Measurements from ENCODE around the gene ACE.

Gene ACE

DNA sequence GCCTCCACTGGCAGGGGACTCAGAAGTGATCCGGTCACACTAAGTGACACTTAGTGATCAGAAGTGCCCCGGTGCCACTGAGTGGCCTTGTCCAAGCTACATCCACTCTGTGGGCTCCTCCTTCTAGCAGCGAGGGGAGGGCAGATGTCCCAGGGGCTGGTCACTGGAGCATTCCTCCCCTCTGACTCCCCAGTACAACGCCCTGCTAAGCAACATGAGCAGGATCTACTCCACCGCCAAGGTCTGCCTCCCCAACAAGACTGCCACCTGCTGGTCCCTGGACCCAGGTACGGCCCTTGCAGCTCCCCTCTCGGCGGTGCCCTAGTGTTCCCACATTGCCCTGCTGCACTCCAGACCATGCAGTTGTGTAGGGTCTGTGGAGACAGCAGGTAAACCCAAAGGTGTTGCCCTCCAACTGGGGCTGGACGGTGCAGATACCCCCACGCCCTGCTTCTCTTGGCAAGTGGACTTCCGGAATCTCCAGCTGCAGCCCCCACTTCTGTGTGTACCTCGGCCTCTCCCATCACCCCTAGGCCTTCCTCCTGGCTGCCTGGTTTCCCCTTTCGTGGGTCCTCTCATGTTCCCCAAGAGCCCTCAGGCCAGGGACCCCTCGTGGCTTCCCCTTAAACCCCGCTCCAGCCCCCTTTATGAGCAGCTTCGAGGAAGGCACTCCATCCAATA is 2.1 kb downstream of the ACE start:
- Histone ChIP-seq H4K20me1 (ENCODE audit: insufficient read depth) (no peaks in the 10 kb centered on the region), H3K79me2 (ENCODE audit: insufficient read depth, low read depth) (no peaks in the 10 kb centered on the region), H3K4me3 (IDR thresholded peaks at IDR 0.05; ENCODE audit: insufficient read depth, low read depth, low read length) (no peak overlapping the region), H3K4me1 (ENCODE audit: low read depth, poor library complexity, severe bottlenecking) (peaks cover 4% of the 10 kb centered on the region), H3K27me3 (ENCODE audit: insufficient read depth, low read depth) (peaks cover 57% of the 10 kb centered on the region), H3K9ac (no peak overlapping the region), H2AFZ (ENCODE audit: low read depth) (no peak overlapping the region), H3K36me3 (ENCODE audit: insufficient read depth) (no peaks in the 10 kb centered on the region), H3K4me2 (no peak overlapping the region), H3K27ac (no peak overlapping the region)
- TF ChIP-seq, protein P1, sequence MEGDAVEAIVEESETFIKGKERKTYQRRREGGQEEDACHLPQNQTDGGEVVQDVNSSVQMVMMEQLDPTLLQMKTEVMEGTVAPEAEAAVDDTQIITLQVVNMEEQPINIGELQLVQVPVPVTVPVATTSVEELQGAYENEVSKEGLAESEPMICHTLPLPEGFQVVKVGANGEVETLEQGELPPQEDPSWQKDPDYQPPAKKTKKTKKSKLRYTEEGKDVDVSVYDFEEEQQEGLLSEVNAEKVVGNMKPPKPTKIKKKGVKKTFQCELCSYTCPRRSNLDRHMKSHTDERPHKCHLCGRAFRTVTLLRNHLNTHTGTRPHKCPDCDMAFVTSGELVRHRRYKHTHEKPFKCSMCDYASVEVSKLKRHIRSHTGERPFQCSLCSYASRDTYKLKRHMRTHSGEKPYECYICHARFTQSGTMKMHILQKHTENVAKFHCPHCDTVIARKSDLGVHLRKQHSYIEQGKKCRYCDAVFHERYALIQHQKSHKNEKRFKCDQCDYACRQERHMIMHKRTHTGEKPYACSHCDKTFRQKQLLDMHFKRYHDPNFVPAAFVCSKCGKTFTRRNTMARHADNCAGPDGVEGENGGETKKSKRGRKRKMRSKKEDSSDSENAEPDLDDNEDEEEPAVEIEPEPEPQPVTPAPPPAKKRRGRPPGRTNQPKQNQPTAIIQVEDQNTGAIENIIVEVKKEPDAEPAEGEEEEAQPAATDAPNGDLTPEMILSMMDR (conservative IDR thresholded peaks at IDR 0.05; ENCODE audit: low read depth, low read length), result peak; percentile 72

DNA sequence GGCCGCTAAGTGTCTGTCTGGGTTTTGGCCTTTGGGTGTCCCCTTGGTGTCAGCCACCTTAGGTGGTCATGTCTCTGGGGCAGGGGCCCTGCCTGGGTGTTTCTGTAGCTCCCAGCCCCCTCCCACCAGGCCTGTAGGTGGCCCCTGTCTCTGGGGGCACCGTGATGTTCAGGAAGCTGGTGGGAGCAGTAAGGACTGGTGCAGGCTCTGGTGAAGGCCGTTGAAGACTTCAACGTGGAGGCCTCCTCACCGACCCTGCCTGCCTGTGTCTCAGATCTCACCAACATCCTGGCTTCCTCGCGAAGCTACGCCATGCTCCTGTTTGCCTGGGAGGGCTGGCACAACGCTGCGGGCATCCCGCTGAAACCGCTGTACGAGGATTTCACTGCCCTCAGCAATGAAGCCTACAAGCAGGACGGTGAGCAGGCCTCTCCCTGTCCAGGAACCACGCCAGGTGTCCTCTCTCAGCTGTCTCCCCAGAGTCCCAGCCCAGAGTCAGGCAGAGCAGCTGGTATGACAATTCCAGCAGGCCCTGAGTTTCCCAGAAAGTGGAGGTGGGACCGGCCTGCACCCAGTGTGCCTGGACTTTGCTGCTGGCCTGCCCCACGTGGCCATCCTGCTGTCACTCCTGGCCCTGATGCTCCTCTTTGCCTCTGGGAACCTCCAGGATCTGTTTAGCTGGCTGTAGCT is 2.8 kb downstream of the ACE start:
- H3K4me3 ChIP-seq (IDR thresholded peaks at IDR 0.05; ENCODE audit: insufficient read depth, low read depth, low read length), result no peak overlapping the region
- H3K27me3 ChIP-seq (ENCODE audit: insufficient read depth, low read depth), result peaks cover 57% of the 10 kb centered on the region
- H3K4me2 ChIP-seq, result no peak overlapping the region
- no peaks in the 10 kb centered on the region for H4K20me1 ChIP-seq (ENCODE audit: insufficient read depth)
- H3K27ac ChIP-seq, result no peak overlapping the region
- H3K4me1 ChIP-seq (ENCODE audit: low read depth, poor library complexity, severe bottlenecking), result peaks cover 4% of the 10 kb centered on the region
- H3K79me2 ChIP-seq (ENCODE audit: insufficient read depth, low read depth), result no peaks in the 10 kb centered on the region
- TF ChIP-seq, protein P1 (conservative IDR thresholded peaks at IDR 0.05; ENCODE audit: low read depth, low read length), result no peak
- no peak overlapping the region for H3K9ac ChIP-seq
- H2AFZ ChIP-seq (ENCODE audit: low read depth), result no peak overlapping the region
- no peaks in the 10 kb centered on the region for H3K36me3 ChIP-seq (ENCODE audit: insufficient read depth)

DNA sequence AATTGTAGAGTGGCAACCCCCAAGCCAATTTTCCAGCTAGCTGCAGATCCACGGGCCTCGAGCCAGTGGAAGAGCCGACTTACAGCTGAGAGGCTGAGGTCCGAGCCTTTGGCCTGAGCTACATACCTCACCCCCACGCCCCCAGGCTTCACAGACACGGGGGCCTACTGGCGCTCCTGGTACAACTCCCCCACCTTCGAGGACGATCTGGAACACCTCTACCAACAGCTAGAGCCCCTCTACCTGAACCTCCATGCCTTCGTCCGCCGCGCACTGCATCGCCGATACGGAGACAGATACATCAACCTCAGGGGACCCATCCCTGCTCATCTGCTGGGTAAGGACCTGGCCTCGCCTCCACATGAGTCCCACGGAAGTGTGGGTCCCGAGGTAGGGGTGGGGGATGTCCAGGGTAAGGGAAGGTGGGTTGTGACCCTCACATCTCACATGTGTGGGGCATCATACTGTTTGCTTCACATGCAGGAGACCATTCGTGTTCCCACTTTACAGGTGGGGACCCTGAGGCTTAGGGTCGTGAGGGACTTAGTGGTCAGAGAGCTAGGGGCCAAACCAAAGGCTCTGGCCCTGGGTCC is 3.4 kb downstream of the ACE start:
- Histone ChIP-seq H3K4me3 (IDR thresholded peaks at IDR 0.05; ENCODE audit: insufficient read depth, low read depth, low read length) (no peak overlapping the region), H3K27ac (no peak overlapping the region), H3K4me2 (no peak overlapping the region), H3K4me1 (ENCODE audit: low read depth, poor library complexity, severe bottlenecking) (peaks cover 4% of the 10 kb centered on the region), H4K20me1 (ENCODE audit: insufficient read depth) (no peaks in the 10 kb centered on the region), H3K36me3 (ENCODE audit: insufficient read depth) (no peaks in the 10 kb centered on the region), H3K79me2 (ENCODE audit: insufficient read depth, low read depth) (no peaks in the 10 kb centered on the region), H3K27me3 (ENCODE audit: insufficient read depth, low read depth) (peaks cover 55% of the 10 kb centered on the region), H3K9ac (no peak overlapping the region), H2AFZ (ENCODE audit: low read depth) (no peak overlapping the region)
- TF ChIP-seq, protein P1 (conservative IDR thresholded peaks at IDR 0.05; ENCODE audit: low read depth, low read length), result no peak

DNA sequence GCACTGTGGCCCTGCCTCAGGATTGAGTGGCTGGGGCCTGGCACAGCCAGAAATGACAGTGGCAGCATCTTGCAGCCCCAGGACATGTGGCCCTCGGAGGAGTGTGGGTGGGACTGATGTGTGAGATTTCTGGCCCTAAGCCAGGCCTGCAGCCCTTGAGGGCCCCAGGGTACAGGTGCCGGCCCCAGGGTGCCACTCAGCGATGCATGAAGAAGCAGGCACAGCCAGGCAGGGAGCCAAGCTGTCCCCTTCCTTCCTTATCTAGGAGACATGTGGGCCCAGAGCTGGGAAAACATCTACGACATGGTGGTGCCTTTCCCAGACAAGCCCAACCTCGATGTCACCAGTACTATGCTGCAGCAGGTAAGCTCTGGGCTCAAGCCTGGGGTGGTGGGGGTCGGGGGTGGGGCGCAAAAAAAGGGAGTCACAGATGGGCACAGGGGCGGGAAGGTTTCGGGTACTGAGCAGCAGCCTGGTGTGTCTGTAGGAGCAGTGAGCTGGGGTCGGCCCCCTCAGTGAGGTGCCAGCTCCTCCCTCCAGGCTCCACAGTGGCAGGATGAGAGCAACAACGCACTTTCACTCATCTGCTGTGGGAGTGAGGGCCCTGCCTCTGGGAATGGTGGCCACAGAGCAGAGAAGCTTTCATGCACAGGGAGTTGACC is 4.1 kb downstream of the ACE start:
- Histone ChIP-seq H3K79me2 (ENCODE audit: insufficient read depth, low read depth) (no peaks in the 10 kb centered on the region), H3K4me2 (no peak overlapping the region), H3K27ac (no peak overlapping the region), H3K4me1 (ENCODE audit: low read depth, poor library complexity, severe bottlenecking) (peaks cover 4% of the 10 kb centered on the region), H3K9ac (no peak overlapping the region), H3K36me3 (ENCODE audit: insufficient read depth) (no peaks in the 10 kb centered on the region), H3K27me3 (ENCODE audit: insufficient read depth, low read depth) (peaks cover 54% of the 10 kb centered on the region), H3K4me3 (IDR thresholded peaks at IDR 0.05; ENCODE audit: insufficient read depth, low read depth, low read length) (no peak overlapping the region), H2AFZ (ENCODE audit: low read depth) (no peak overlapping the region), H4K20me1 (ENCODE audit: insufficient read depth) (no peaks in the 10 kb centered on the region)
- TF ChIP-seq, protein P1 (conservative IDR thresholded peaks at IDR 0.05; ENCODE audit: low read depth, low read length), result no peak

Data from KMS-11 (cell line).